NCI-H1092 (cell line): Measurements from ENCODE around the gene CBL.

Experiments
- DNase-seq: peaks from one replicate; lab custom pipeline; 2025; lab: John Stamatoyannopoulos, UW

CBL gene

DNA sequence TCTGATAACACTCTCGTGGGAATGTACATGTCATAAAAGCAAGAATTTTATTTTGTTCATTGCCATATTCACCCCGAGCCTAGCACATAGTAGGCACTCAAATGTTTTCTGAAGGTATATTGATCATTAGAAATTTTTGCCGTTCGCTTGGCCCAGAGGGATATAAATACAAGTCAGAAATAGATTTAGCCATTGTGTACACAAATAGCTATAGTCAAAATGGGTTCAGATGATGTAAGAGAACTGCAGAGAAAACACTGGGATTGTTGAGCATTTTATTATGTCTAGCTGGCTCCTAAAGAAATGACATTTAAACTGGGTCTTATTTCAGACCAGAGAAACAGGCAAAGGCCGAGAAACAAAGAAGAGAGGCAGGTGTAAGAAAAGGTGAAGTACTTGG, 61.5 kb downstream of the CBL start:
- no peak for DNase-seq

DNA sequence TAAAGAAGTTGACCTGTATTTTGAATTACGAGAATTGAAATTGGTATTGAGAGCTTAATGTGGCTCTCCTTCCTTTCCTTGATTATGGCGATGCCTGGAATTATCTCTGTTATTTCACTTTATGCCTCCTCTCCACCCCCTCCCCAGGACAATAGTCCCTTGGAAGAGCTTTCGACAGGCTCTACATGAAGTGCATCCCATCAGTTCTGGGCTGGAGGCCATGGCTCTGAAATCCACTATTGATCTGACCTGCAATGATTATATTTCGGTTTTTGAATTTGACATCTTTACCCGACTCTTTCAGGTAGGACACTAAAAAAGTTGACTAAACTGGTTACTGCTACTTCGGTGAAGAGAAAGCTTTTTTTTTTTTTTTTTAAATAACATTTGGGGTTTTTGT, 67.6 kb downstream of the CBL start:
- no peak for DNase-seq

GRCh38 chr11:119277660-119278059, 71.5 kb downstream of the CBL start:
- no peak for DNase-seq

DNA sequence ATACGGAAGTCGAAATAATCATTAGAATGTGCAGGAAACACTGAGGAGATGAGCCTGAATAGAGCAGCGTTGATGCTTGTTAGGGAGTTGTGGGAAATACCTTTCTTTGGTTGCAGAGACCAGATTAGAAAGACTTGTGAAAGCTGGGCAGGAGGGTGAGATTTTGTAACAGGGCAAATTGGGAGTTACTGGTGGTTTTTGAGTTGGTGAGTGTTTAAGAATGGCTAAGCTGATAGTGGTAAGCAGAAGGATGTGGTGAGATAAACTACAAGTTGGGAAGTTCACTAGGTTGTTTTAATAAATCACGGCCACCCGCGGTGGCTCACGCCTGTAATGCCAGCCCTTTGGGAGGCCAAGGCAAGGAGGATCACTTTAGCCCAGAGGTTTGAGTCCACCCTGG, 76.4 kb downstream of the CBL start:
- DNase-seq: no peak

DNA sequence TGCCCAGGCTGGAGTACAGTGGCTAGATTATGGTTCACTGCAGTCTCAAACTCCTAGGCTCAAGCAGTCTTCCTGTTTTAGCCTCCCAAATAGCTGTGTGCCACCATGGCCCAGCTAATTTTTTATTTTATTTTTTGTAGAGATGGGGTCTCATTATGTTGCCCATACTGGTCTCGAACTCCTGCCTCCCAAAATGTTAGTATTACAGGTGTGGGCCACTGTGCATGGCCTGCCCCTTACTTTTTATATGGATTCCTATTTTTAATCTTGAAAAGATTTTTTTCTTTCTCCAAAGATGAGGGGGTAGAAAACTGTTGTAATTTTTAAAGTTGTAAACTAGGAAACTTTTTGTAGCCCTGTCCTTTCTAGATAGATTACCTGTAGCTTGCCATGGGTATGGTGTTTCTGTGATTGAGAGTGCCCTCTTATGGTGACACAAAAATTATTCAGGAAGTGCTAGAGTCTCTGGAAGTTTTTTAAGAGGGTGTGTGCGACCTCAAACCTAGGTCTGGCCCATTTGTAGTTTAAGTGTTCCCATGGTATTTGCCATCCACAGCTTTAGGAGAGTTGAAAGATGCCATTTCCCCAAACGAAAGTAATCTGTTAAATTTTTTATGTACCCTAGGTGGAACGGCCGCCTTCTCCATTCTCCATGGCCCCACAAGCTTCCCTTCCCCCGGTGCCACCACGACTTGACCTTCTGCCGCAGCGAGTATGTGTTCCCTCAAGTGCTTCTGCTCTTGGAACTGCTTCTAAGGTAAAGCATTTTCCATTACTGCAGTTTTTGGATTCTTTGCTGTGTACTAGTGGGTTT, 78.4 kb downstream of the CBL start:
- DNase-seq: no peak

DNA sequence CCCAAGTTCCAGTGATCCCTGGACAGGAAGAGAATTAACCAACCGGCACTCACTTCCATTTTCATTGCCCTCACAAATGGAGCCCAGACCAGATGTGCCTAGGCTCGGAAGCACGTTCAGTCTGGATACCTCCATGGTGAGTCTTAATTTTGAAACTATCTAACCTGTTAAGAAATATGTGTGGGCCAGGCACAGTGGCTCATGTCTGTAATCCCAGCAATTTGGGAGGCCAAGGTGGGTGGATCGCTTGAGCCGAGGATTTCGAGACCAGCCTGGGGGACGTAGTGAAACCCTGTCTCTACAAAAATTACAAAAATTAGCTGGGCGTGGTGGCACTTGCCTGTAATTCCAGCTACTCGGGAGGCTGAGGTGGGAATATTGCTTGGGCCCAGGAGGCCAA, 79.3 kb downstream of the CBL start:
- no peak for DNase-seq

- DNase-seq: no peak
Measured at GRCh38 chr11:119288219-119288618, 82.1 kb downstream of the CBL start.

DNA sequence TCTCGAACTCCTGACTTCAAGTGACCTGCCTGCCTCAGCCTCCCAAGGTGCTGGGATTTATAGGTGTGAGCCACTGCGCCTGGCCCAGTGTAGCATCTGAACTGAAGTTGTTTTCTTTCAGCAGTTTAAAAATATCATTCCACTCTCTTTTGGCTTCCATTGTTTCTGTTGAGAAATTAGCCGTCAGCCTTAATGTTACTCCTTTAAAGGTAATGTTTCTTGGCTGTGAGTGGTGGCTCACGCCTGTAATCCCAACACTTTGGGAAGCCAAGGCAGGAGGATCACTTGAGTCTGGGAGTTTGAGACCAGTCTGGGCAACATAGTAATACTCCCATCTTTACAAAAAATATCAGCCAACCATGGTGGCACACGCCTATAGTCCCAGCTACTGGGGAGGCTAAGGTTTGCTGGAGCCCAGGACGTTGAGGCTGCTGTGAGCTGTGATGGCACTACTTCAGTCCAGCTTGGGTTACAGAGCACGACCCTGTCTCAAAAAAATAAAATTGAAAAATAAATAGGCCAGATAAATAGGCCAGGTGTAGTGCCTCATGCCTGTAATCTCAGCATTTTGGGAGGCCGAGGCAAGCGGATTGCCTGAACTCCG, 84.9 kb downstream of the CBL start:
- DNase-seq: no peak

- no peak for DNase-seq
Measured at GRCh38 chr11:119293461-119293860, 87.3 kb downstream of the CBL start.

DNA sequence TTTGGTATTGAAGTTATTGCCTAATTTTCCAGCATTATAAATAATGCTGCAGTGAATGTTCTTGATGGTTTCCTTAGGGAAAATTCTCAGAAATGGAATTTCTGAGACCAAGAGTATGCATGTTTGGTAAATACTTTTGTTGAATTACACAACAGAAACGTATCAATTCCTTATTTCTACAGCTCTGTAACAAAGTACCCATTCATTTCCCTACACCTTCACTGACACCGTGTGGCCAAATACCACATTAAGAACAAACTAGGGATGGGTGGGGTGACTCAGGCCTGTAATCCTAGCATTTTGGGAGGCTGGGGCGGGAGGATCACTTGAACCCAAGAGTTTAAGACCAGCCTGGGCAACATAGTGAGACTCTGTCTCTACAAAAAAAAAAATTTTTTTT, 89.0 kb downstream of the CBL start:
- DNase-seq: no peak

GRCh38 chr11:119297938-119298337, 91.8 kb downstream of the CBL start:
- DNase-seq: no peak

DNA sequence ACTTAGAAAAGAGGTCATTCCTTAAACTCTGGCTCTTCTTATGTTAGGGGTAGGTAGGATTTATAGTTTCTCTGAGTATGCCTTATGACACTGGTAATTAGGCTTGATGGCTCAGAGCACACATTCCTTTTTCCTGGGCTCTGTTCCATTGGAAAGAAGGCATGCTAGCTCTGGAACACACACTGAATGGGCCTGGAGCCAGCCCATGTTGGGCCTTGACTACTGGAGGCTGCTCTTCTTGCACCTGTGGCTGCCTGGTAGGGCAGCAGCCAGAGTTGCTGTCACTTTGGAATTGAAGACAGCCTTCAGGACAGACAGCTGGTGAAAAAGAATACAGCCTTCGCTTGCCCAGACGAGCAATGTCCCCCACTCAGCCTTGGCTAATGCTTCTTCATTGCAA, 92.6 kb downstream of the CBL start:
- DNase-seq: no peak

DNA sequence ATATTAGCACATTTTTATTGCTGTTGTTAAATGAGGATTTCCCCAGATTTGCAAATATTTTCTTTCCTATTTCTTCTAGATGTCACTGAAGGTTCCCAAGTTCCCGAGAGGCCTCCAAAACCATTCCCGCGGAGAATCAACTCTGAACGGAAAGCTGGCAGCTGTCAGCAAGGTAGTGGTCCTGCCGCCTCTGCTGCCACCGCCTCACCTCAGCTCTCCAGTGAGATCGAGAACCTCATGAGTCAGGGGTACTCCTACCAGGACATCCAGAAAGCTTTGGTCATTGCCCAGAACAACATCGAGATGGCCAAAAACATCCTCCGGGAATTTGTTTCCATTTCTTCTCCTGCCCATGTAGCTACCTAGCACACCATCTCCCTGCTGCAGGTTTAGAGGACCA, 93.3 kb downstream of the CBL start:
- no peak for DNase-seq

GRCh38 chr11:119300198-119300964, 94.2 kb downstream of the CBL start:
- no peak for DNase-seq

GRCh38 chr11:119303227-119303718, 97.1 kb downstream of the CBL start:
- DNase-seq: no peak

DNA sequence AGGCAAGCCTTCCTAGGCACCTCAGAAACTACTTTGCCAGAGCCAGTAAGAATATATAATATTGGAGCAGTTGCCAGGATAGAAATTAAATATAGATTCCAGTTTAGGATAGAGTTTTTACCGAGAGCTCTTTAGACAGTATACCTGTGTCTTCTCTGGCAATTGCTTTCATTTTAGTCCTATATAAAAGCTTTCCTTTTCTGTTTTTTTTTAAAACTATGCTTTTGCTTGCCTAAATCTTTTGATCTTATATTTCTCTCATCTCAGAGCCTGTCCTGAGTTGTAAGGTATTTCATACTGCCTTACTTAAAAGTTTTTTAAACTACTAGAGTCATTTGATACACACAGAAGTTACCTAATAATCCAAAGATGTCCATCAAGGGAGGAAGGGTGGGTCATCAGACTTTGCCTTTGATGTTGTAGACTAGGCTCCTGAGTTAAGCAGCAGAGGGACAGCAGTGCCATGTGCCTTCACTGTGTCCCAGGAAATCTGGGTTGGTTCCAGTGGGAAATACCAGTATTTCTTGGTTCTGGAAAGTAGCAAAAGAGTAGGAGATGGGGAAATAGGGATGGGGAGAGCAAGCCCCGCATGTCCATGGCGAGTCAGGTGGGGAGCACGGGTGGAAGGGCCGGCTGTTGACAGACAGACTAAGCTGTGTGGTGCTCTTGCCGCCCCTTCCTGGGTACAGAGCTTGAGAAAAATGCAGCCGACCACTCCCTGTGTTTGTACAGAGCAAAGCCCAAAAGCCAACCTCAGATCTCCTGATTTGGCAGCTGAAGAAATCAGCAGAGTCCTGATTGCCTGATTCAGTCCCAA, 99.6 kb downstream of the CBL start:
- no peak for DNase-seq

DNA sequence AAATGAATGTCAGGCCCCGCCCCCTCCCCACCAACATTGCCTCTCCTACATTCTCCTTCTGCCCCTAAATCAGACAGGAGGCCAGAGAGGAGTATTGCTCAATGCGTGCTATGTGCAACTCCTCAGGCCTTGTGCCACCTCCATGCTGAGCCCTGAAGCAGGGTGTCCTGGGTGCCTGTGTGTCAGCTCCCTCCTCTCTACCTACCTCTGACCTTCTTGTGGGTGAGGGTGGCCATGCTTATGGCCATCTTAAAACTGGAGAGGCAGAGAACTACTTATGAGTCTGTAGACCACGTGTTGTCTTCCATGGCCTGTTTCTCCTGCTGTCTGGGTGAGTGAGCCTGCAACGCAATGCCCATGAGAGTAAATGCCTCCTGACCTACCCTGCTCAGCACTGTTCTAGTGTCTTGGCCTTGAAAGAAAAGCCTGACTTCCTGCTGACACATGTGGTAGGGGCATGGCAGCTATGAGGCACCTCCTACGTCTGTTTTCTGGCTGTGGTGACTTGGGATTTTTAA, 100.3 kb downstream of the CBL start:
- no peak for DNase-seq

DNA sequence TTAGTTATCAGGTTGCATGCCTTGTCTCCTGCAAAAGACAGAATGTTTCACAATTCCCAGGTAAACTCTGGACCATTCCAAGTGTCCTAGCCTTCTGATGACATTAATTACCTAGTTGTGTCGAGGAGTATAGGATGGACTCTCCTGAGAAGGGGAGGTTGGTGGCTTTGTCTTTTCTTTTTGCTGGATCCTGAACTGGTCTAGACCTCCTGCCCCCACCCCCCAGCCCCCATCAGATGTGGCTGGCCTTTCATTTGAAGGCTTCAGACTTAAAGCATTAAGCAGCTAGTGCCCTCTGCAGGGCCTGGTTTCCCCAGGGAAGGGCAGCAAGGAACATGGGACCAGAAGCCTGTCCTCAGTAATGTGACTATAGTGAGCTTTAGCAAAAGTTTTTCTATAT, 101.1 kb downstream of the CBL start:
- DNase-seq: no peak

DNA sequence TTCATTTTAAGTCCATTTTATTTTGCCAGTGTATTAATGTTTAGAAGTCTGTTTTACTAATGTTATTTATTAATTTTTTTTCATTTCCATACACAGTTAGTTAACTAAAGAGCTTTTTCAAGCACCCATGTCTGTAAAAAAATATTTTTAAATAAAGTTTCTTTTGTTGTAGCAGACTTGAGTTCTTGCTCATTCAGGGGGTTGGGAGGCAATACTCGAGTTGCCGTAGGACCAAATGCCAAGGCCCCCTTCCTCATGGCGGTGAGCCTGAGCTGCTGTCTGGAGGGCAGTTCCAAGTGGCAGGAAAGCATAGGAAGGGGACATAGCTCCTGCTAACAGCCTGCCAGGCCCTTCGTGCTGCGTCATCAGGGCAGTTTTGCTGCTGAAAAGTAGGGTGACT, 101.8 kb downstream of the CBL start:
- DNase-seq: no peak

DNA sequence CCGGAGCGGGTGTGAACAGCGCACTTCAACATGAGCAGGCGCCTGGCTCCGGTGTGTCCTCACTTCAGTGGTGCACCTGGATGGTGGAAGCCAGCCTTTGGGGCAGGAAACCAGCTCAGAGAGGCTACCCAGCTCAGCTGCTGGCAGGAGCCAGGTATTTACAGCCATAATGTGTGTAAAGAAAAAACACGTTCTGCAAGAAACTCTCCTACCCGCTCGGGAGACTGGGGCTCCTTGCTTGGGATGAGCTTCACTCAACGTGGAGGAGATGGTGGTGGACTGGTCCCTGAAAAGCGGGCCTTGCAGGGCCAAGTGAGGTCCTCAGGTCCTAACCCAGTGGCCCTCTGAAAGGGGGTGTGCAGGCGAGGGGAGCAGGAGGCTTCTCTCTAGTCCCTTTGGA, 103.3 kb downstream of the CBL start:
- DNase-seq: no peak

DNA sequence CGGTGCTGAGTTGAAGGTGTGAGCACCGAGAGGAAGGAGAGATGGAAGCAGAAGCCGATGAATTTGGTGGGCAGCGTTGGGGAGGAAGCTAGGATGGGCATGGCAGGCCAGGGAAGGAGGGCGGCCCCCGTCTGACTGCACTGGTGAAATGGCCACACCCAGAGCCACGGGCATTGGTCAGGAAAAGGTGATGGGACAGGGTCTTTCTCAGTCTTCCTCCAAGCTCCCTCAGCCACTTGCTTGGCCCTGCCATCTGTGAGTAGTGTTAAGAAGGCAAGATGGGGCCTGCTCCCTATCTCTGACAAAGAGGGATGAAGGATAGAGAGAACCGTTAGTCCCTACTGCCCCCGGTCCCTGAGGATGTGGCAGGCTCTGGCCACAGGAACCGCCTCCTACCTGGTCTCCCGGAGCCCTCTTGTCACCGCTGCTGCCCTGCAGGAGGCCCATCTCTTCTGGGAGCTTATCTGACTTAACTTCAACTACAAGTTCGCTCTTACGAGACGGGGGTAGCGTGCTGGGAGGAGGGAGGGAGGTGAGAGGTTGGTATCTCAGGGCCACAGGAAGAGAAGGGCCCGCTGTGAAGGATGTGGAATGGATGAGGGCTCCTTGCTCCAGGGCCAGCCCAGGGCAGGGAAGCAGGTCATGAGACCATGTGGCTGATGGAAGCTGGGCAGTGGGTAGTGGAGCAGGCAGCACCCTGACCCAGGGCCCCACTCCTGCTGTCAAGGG, 104.0 kb downstream of the CBL start:
- DNase-seq: no peak
